Liver (tissue), 3 donors: ENCODE results near the gene VTCN1.
"Not testable (repeated sequence)": the region's sequence is repeated elsewhere in the genome, so short reads cannot be mapped to it uniquely, and the experiment has no call there.

Experiments used
- CTCF ChIP-seq: fragments of 150-350 bp; IDR thresholded peaks from 2 replicates; pipeline ENCODE4 v1.5.1; 2017; ENCODE audit warnings: improper control_type of control experiment, low read depth, low read length; ENCODE audit not compliant: missing input control
- EGR1 ChIP-seq, 2 donors: IDR thresholded peaks; 2 replicates each; pipeline ENCODE4 v1.6.1; 2016 to 2018; ENCODE audit warnings: antibody characterized with exemption in 2 of 2, low read depth in 2 of 2
- FOXA1 ChIP-seq: IDR thresholded peaks from 2 replicates; pipeline ENCODE4 v1.6.1; 2016; ENCODE audit warnings: antibody characterized with exemption
- GABPA ChIP-seq, 2 donors: IDR thresholded peaks in 1 of 2; conservative IDR thresholded peaks in 1 of 2; 2 replicates each; pipeline ENCODE4 v1.6.1; 2016; ENCODE audit warnings: antibody characterized with exemption in 2 of 2, mild to moderate bottlenecking in 1 of 2, moderate library complexity in 1 of 2
- MAX ChIP-seq: IDR thresholded peaks from 2 replicates; pipeline ENCODE4 v1.6.1; 2016; ENCODE audit warnings: antibody characterized with exemption
- NR2F2 ChIP-seq: IDR thresholded peaks from 2 replicates; pipeline ENCODE4 v1.6.1; 2016; ENCODE audit warnings: antibody characterized with exemption
- RAD21 ChIP-seq, 2 donors: IDR thresholded peaks; 2 replicates each; pipeline ENCODE4 v1.6.1; 2016; ENCODE audit warnings: antibody characterized with exemption in 2 of 2, mild to moderate bottlenecking in 2 of 2
- ZBTB33 ChIP-seq: IDR thresholded peaks from 2 replicates; pipeline ENCODE4 v1.6.1; 2016; ENCODE audit warnings: antibody characterized with exemption
- donor health status: healthy.
- donor health status: healthy.

GRCh38 chr1:117119144-117119543, 91.6 kb downstream of the VTCN1 start:
- TF ChIP-seq FOXA1; CTCF; ZBTB33; EGR1 (IDR thresholded peaks at IDR 0.05; ENCODE audit: low read depth in 2 of 2); GABPA (IDR thresholded peaks at IDR 0.05 in 1 of 2, conservative IDR thresholded peaks at IDR 0.05 in 1 of 2); RAD21 (IDR thresholded peaks at IDR 0.05); MAX; NR2F2: not testable (repeated sequence)
